ACC112 (cell line): ENCODE results near the gene TMEFF1.
A peak's percentile ranks its signal among the peaks of the same experiment; 100 is the strongest.

Experiments
- H2AFZ ChIP-seq: fragments of 200-600 bp; sonication (generic); one replicate; pipeline ENCODE4 v1.6.0; 2017; ENCODE audit warnings: antibody characterized with exemption, low read length; ENCODE audit not compliant: unreplicated experiment
- H3K27ac ChIP-seq: fragments of 200-600 bp; sonication (generic); 2 replicates; pipeline ENCODE4 v1.5.1; 2014; ENCODE audit warnings: low read depth, mild to moderate bottlenecking, antibody characterized with exemption, low read length, moderate library complexity
- H3K27me3 ChIP-seq: fragments of 200-600 bp; sonication (generic); 2 replicates; pipeline ENCODE4 v1.6.1; 2014; ENCODE audit warnings: mild to moderate bottlenecking, antibody characterized with exemption, low read length, moderate library complexity, mixed read lengths; ENCODE audit not compliant: insufficient read depth
- H3K36me3 ChIP-seq: fragments of 200-600 bp; sonication (generic); 2 replicates; pipeline ENCODE4 v1.6.1; 2016; ENCODE audit warnings: mild to moderate bottlenecking, antibody characterized with exemption, low read length, moderate library complexity, mixed read lengths; ENCODE audit not compliant: insufficient read depth
- H3K4me1 ChIP-seq: fragments of 200-600 bp; sonication (generic); one replicate; pipeline ENCODE4 v1.6.1; 2016; ENCODE audit warnings: low read length, mixed read lengths; ENCODE audit not compliant: insufficient read depth, unreplicated experiment, control insufficient read depth
- H3K4me3 ChIP-seq: fragments of 200-600 bp; sonication (generic); 2 replicates; pipeline ENCODE4 v1.5.1; 2014; ENCODE audit warnings: mild to moderate bottlenecking, low read depth, low read length
- H3K79me2 ChIP-seq: fragments of 200-600 bp; sonication (generic); one replicate; pipeline ENCODE4 v1.6.0; 2016; ENCODE audit warnings: low read length; ENCODE audit not compliant: control insufficient read depth, unreplicated experiment, insufficient read depth

The TMEFF1 gene

DNA sequence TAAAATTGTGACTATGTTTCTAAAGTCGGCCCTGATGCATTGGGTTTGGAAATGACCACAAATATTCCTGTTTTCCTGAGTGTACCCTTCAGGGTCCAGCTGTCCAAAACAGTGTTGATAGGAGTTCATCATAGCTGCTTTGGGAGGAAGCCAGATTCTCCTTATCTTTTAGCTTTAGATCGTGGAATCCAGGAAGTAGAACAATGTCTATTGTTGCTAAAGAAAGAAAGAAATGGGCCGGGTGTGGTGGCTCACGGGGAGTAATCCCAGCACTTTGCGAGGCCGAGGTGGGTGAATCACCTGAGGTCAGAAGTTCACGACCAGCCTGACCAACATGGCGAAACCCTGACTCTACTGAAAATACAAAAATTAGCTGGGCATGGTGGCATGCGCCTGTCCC, 114.4 kb downstream of the TMEFF1 start:
- H3K27me3 ChIP-seq: no peaks in the 10 kb centered on the region
- H3K36me3 ChIP-seq: no peaks in the 10 kb centered on the region
- H3K27ac ChIP-seq: no peak overlapping the region

GRCh38 chr9:100589582-100589981, 116.6 kb downstream of the TMEFF1 start:
- H3K27me3 ChIP-seq: no peaks in the 10 kb centered on the region
- peaks cover 22% of the 10 kb centered on the region for H3K4me1 ChIP-seq
- no peaks in the 10 kb centered on the region for H3K79me2 ChIP-seq
- H3K27ac ChIP-seq: no peak overlapping the region
- H3K36me3 ChIP-seq: no peaks in the 10 kb centered on the region
- no peak overlapping the region for H2AFZ ChIP-seq
- H3K4me3 ChIP-seq: no peak overlapping the region

More for the DNA sequence above, 114.4 kb downstream of the TMEFF1 start:
- Histone ChIP-seq H3K4me1 (peaks cover 22% of the 10 kb centered on the region), H3K4me3 (no peak overlapping the region), H2AFZ (no peak overlapping the region), H3K79me2 (no peaks in the 10 kb centered on the region)

DNA sequence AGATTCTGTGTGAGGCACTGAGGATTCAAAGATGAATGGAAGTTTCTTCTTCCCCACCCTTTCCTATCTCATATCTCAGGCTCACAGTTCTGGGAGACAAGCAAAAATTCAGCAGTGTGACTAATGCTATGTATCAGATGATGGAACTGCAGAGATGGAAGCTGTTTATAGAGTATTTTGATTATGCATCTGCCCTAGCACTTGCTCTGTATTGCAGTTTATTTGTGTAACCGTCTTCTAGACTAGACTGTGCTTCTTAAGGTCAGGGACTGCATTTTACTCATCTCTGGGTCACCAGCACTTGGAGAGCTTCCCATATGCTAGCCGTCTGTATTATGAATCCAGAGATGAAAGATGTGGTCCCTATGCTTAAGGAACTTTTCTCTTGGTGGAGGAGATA, 117.5 kb downstream of the TMEFF1 start:
- peaks cover 22% of the 10 kb centered on the region for H3K4me1 ChIP-seq
- no peaks in the 10 kb centered on the region for H3K36me3 ChIP-seq
- no peaks in the 10 kb centered on the region for H3K27me3 ChIP-seq
- no peak overlapping the region for H2AFZ ChIP-seq
- H3K4me3 ChIP-seq: no peak overlapping the region
- no peaks in the 10 kb centered on the region for H3K79me2 ChIP-seq
- no peak overlapping the region for H3K27ac ChIP-seq

- Histone ChIP-seq H3K4me1 (peaks cover 22% of the 10 kb centered on the region), H3K36me3 (no peaks in the 10 kb centered on the region), H3K27me3 (no peaks in the 10 kb centered on the region), H3K27ac (no peak overlapping the region), H3K4me3 (no peak overlapping the region), H2AFZ (no peak overlapping the region), H3K79me2 (no peaks in the 10 kb centered on the region)
These were observed 118.2 kb downstream of the TMEFF1 start for GRCh38 chr9:100591139-100591538.

GRCh38 chr9:100591639-100592412, 118.9 kb downstream of the TMEFF1 start:
- no peak overlapping the region for H3K27ac ChIP-seq
- H3K4me1 ChIP-seq: peaks cover 22% of the 10 kb centered on the region
- H3K79me2 ChIP-seq: no peaks in the 10 kb centered on the region
- no peak overlapping the region for H3K4me3 ChIP-seq
- H3K36me3 ChIP-seq: no peaks in the 10 kb centered on the region
- H2AFZ ChIP-seq: no peak overlapping the region
- H3K27me3 ChIP-seq: peaks cover 3% of the 10 kb centered on the region; the same call in 1 of the 2 replicates

- H3K4me1 ChIP-seq: peaks cover 8% of the 10 kb centered on the region
- peaks cover 15% of the 10 kb centered on the region for H3K27me3 ChIP-seq
- no peak overlapping the region for H3K27ac ChIP-seq
- no peaks in the 10 kb centered on the region for H3K36me3 ChIP-seq
- peak overlapping the region; percentile 6 for H2AFZ ChIP-seq
- no peaks in the 10 kb centered on the region for H3K79me2 ChIP-seq
- H3K4me3 ChIP-seq: no peak overlapping the region
These were observed 122.6 kb downstream of the TMEFF1 start for GRCh38 chr9:100595391-100596199.

- no peak overlapping the region for H3K4me3 ChIP-seq
- H2AFZ ChIP-seq: no peak overlapping the region
- no peak overlapping the region for H3K27ac ChIP-seq
- no peaks in the 10 kb centered on the region for H3K79me2 ChIP-seq
- no peaks in the 10 kb centered on the region for H3K36me3 ChIP-seq
- peaks cover 6% of the 10 kb centered on the region for H3K4me1 ChIP-seq
- peaks cover 15% of the 10 kb centered on the region for H3K27me3 ChIP-seq
These were observed 124.3 kb downstream of the TMEFF1 start for GRCh38 chr9:100597236-100597635.

GRCh38 chr9:100598641-100599145, 125.7 kb downstream of the TMEFF1 start:
- Histone ChIP-seq H3K79me2 (no peaks in the 10 kb centered on the region), H2AFZ (peak overlapping the region; percentile 86), H3K27me3 (peaks cover 15% of the 10 kb centered on the region), H3K4me1 (peaks cover 6% of the 10 kb centered on the region), H3K27ac (no peak overlapping the region), H3K4me3 (peak overlapping the region; percentile 82), H3K36me3 (no peaks in the 10 kb centered on the region)

DNA sequence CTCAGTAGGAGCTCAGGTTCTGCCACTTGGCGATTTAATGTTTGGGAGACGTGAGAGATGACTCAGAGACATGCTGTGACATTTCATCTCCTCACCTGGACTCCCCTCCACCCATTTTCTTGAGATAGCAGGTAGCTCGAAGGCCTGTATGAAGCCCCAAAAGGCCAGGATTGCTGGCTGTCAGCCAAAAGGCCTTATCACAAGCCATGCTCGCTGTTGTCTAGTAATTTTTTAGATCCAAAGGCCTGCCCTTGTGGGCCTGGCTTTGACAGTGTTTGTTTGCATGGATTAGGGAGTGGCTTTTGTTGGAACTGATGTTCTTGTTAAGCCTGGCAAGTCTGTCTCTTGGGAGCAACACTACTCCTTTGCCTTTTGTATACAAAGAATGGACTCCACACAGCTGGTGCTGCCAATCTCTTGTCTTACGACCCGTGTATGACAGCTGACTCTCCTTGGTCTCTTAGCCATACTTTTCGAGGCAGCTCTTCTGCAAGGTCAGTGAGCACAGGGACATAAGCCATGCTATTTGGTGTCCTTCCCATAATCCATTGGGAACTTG, 127.7 kb downstream of the TMEFF1 start:
- Histone ChIP-seq H3K4me1 (peaks cover 6% of the 10 kb centered on the region), H3K27ac (no peak overlapping the region), H3K36me3 (no peaks in the 10 kb centered on the region), H3K79me2 (no peaks in the 10 kb centered on the region), H3K4me3 (no peak overlapping the region), H2AFZ (no peak overlapping the region), H3K27me3 (peaks cover 15% of the 10 kb centered on the region)

- no peak overlapping the region for H3K4me3 ChIP-seq
- H3K36me3 ChIP-seq: no peaks in the 10 kb centered on the region
- no peaks in the 10 kb centered on the region for H3K79me2 ChIP-seq
- peaks cover 6% of the 10 kb centered on the region for H3K4me1 ChIP-seq
- H3K27ac ChIP-seq: no peak overlapping the region
- H2AFZ ChIP-seq: no peak overlapping the region
- peaks cover 18% of the 10 kb centered on the region for H3K27me3 ChIP-seq
These were observed 128.3 kb downstream of the TMEFF1 start for GRCh38 chr9:100601216-100601615.
